ENCODE measurements around the gene STEAP1.
A peak's percentile ranks its signal among the peaks of the same experiment; 100 is the strongest.
"Not testable (repeated sequence)": the region's sequence is repeated elsewhere in the genome, so short reads cannot be mapped to it uniquely, and the experiment has no call there.

Gene STEAP1

GRCh38 chr7:90149428-90149827 is 4.8 kb upstream of the STEAP1 start:
- H3K36me3 ChIP-seq (replicated peaks) = not testable (repeated sequence)

GRCh38 chr7:90151884-90152283 is 2.4 kb upstream of the STEAP1 start:
- in situ Hi-C loops (cut with HindIII; ENCODE audit: low pct_ligation_motif_present, low sequenced_read_pairs); DNase-seq; H3K27ac ChIP-seq; H3K27me3 ChIP-seq (replicated peaks); H3K4me3 ChIP-seq (ENCODE audit: low read depth, low read length); H3K36me3 ChIP-seq (replicated peaks): not testable (repeated sequence)

More at GRCh38 chr7:90149428-90149827, 4.8 kb upstream of the STEAP1 start:
- H3K27ac ChIP-seq; H3K27me3 ChIP-seq (replicated peaks); in situ Hi-C loops (cut with HindIII; ENCODE audit: low pct_ligation_motif_present, low sequenced_read_pairs); H3K4me3 ChIP-seq (ENCODE audit: low read depth, low read length): not testable (repeated sequence)
- peak; percentile 66 for TF ChIP-seq CTCF (IDR thresholded peaks at IDR 0.05; ENCODE audit: low read depth, low read length, missing control alignments)
- DNase-seq = peak; percentile 24

GRCh38 chr7:90152642-90153253 is 1.5 kb upstream of the STEAP1 start:
- H3K27ac ChIP-seq; H3K36me3 ChIP-seq (replicated peaks); in situ Hi-C loops (cut with HindIII; ENCODE audit: low pct_ligation_motif_present, low sequenced_read_pairs); H3K4me3 ChIP-seq (ENCODE audit: low read depth, low read length); H3K27me3 ChIP-seq (replicated peaks): not testable (repeated sequence)
- TF ChIP-seq CTCF (IDR thresholded peaks at IDR 0.05; ENCODE audit: low read depth, low read length, missing control alignments) = peak; percentile 26
- peak; percentile 67 for DNase-seq

GRCh38 chr7:90155206-90155605 is 937 bp downstream of the STEAP1 start:
- TF ChIP-seq CTCF (IDR thresholded peaks at IDR 0.05; ENCODE audit: low read depth, low read length, missing control alignments) = no peak
- DNase-seq = no peak
- in situ Hi-C loops (cut with HindIII; ENCODE audit: low pct_ligation_motif_present, low sequenced_read_pairs) = no loop called here
- H3K36me3 ChIP-seq (replicated peaks) = no peaks in the 10 kb centered on the region
- no peak overlapping the region for H3K27ac ChIP-seq
- H3K4me3 ChIP-seq (ENCODE audit: low read depth, low read length) = no peak overlapping the region
- no peaks in the 10 kb centered on the region for H3K27me3 ChIP-seq (replicated peaks)

GRCh38 chr7:90157331-90157730 is 3.1 kb downstream of the STEAP1 start:
- DNase-seq; H3K36me3 ChIP-seq (replicated peaks); in situ Hi-C loops (cut with HindIII; ENCODE audit: low pct_ligation_motif_present, low sequenced_read_pairs); H3K27ac ChIP-seq; H3K4me3 ChIP-seq (ENCODE audit: low read depth, low read length); H3K27me3 ChIP-seq (replicated peaks): not testable (repeated sequence)

GRCh38 chr7:90157761-90158350 is 3.6 kb downstream of the STEAP1 start:
- H3K4me3 ChIP-seq (ENCODE audit: low read depth, low read length); in situ Hi-C loops (cut with HindIII; ENCODE audit: low pct_ligation_motif_present, low sequenced_read_pairs); H3K36me3 ChIP-seq (replicated peaks); H3K27me3 ChIP-seq (replicated peaks); H3K27ac ChIP-seq: not testable (repeated sequence)
- DNase-seq = peak; percentile 31

GRCh38 chr7:90163534-90163933 is 9.3 kb downstream of the STEAP1 start:
- H3K27me3 ChIP-seq (replicated peaks) = no peaks in the 10 kb centered on the region
- DNase-seq = no peak
- no peak overlapping the region for H3K27ac ChIP-seq
- in situ Hi-C loops (cut with HindIII; ENCODE audit: low pct_ligation_motif_present, low sequenced_read_pairs) = no loop called here
- H3K36me3 ChIP-seq (replicated peaks) = no peaks in the 10 kb centered on the region
- TF ChIP-seq CTCF (IDR thresholded peaks at IDR 0.05; ENCODE audit: low read depth, low read length, missing control alignments) = no peak
- H3K4me3 ChIP-seq (ENCODE audit: low read depth, low read length) = no peak overlapping the region
